NCI-H2171 (cell line): ENCODE measurements around the gene LRRTM4.
"Not testable (repeated sequence)": the region's sequence is repeated elsewhere in the genome, so short reads cannot be mapped to it uniquely, and the experiment has no call there.

Experiments
- DNase-seq: peaks from one replicate; lab custom pipeline; 2025; lab: John Stamatoyannopoulos, UW

LRRTM4 gene

DNA sequence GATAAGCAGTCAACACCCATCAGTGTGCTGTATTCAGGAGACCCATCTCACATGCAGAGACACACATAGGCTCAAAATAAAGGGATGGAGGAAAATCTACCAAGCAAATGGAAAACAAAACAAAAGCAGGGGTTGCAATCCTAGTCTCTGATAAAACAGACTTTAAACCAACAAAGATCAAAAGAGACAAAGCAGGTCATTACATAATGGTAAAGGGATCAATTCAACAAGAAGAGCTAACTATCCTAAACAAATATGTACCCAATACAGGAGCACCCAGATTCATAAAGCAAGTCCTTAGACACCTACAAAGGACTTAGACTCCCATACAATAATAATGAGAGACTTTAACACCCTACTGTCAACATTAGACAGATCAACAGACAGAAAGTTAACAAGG lies 358.2 kb downstream of the LRRTM4 start:
- not testable (repeated sequence) for DNase-seq

DNA sequence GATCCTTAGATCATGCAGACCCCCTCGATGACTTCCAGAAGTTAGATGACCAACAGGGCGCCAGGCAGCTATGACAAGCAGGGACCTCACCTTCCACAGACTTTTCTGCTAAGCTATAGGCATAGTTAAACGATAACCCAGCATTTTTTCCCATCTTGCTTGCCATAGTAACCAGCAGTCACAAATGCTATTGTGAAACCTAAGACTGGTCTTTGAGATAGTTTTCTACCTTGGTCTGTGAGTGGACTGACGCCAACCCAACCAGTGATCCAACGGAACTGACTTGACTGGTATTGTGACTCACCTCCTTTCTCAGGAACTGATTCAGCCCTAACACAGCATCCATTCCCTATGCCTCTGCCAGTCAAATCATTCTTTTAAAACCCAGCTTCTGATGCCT lies 361.2 kb downstream of the LRRTM4 start:
- no peak for DNase-seq

DNA sequence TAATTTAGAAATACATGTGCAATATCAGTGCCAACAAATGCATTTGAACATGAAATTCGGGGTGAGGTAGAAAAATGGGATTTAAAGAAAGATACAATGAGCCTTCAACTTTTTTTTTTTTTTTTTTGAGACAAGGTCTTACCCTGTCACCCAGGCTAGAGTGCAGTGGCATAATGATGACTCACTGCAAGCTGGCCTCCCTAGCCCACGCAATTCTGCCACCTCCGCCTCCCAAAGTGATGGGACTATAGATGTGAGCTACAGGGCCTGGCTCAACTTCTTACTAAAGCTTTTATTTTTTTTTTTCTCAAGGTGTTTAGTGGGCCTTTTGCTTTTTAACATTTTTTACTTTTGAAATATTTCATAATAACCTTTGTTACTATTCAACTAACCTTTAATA lies 365.6 kb downstream of the LRRTM4 start:
- no peak for DNase-seq

DNA sequence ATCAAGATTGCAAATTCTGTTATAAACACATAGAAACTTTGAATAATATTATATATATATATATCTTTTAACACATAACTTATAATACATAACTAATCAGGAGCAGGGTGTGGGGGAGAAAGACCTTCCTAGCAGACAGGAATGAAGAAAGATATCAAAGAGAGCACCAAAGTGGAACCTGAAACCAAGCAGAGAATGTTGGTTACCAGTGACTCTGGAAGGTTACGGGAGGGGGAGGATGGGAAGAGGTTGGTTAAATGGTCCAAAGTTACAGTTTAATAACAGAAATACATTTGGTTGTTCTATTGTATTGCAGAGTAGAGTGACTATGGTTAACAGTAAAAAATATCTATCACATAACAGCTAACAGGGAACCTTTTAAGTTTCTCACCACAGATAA lies 366.7 kb downstream of the LRRTM4 start:
- no peak for DNase-seq

DNA sequence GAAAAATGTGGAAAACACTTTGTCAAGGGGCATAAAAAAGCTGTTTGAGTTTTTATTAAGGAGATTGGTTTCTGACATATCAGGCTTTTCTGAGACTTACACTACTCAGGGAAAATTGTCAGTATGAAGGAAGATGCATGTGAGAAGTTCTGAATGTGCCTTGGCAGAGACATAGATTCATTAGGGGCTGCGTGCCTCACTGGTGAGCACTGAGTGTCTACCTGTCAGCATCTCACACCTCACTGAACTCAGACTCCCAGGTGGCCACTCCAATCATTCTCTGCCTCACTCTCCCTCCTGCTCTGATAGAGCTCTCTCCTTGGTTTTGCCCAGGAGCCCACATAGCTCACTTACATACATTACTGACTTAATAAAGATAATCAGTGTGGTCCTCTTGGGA lies 372.6 kb downstream of the LRRTM4 start:
- no peak for DNase-seq

DNA sequence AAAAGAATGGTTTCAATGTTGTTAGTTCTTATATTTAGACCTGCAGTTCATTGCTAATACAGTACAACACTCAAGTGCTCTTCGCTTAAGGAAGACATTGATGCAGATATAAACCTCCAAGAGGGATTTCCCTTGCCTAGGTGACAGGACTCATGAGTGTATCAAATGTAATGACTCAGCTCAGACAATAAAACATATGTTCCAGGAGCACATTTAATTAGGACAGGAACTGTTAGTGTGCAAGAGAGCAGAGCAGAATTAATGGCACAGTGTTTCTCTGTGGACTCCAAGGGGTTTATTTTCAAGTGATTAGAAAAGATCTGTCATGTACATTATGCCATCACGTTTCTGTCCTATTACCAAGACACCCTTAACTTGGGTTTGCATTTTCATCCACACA lies 375.0 kb downstream of the LRRTM4 start:
- no peak for DNase-seq

DNA sequence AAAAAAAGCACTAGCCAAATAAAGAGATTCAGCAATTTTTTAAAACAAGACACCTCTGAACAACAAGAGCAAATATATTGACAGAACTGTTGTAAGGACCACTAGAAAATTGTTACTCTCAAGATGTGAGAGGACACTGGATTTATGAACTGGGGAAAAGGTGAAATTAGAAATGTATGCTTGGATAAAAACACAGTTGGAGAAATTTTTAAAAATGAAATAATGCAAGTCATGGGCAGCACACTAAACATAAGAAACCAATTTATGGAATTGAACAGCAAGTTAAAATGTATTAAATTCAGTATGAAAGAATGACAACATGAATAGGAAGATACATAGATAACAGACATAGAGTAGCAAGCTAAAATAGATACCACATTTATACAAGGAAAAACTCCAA lies 377.4 kb downstream of the LRRTM4 start:
- no peak for DNase-seq

DNA sequence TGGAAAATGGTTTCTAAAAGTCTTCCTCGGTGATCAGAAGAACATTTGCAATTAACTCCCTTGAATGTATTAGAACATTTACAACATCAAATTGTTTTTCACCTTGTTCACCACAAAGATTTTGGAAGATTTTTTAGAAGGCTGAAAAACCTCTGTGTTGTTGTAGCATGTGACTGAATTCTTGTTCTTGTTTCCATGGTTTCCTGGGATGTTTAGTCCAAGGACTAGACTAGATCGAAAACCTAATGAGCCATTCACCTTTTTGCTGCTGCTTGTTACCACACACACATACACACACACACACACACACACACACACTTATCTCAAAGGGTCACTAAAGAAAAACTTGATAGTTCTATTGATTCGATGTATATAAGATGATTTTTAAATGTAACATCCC lies 380.0 kb downstream of the LRRTM4 start:
- no peak for DNase-seq

DNA sequence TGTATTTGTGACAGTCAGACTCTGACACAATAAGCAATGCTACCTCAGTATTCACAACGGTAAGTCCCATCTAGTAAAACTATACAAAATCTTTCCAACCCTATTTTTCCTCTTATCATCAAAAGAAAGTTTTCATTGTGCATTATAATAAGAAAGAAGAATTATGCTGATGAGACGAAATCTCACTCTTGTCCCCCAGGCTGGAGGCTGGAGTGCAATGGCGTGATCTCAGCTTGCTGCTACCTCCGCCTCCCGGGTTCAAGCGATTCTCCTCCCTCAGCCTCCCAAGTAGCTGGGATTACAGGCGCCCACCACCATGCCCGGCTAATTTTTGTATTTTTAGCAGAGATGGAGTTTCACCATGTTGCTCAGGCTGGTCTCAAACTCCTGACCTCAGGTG lies 393.7 kb downstream of the LRRTM4 start:
- DNase-seq, result not testable (repeated sequence)

DNA sequence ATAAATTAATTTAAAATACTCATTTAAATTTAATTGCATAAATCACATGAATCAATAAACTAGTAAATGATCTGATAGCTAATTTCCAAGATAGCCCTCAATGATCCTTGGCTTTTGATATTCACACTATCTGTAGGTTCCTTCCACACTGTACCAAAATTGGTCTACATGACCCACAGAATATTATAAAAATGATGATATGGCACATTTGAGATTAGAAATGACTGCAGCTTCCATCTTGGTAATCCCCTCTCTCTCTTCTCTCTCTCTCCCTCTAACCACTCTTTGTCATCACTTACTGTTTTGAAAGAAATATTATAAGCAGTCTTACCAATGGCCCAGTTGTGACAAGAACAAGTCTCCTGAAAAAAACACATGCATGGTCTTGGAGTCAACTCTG lies 394.8 kb downstream of the LRRTM4 start:
- DNase-seq, result no peak

DNA sequence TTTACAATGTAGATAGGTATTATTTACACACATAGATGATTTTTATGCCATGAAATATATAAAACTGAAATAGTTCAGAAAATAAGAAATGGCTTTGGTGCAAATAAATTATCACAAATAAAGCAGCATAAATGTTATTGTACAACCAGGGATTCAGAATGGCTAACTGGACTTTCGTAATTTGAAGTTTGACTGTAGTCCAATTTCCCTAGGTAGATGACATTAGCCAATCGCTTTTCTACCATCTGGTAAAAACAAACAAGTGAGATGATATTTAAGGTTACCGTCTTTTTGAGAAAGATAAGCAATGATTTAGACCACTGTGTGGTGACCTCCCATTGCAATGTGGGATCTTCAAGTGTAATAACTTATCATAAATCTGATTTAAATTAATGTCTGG lies 400.7 kb downstream of the LRRTM4 start:
- no peak for DNase-seq

DNA sequence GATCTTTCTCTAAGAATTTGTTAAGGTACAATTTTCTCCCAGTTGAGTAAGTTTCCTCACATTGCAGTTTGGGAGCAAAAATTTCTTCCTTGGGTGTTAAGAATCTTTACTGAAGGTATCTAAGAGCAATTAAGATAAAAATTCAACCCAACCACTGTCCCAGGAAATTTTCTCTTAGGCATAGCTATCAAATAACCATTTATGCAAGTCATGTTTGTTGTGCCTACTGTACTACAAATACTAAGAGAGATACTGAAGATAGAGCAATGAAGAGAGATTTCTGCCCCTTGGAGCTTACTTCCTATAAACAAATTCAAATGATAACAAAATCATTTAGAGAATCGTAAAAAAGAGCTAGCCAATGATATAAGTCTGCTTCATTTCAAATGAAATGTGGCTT lies 402.8 kb downstream of the LRRTM4 start:
- no peak for DNase-seq

DNA sequence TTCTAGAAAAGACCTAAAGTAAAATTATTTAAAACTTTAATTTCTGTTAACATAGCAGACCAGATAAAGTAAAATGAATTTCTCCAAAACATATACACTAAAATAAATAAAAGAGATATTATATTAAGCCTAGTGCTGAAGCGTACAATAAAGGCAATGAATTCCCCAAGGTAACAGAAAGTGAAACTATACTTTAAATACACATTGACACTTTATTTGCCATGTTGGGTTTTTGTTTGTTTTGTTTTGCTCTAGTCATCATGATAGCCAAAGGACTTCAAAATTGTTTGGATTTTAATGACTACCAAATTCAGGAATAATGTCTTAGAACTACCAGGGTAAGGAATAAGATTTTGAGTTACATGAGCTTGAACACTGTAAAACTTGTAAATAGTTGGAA lies 413.3 kb downstream of the LRRTM4 start:
- no peak for DNase-seq

DNA sequence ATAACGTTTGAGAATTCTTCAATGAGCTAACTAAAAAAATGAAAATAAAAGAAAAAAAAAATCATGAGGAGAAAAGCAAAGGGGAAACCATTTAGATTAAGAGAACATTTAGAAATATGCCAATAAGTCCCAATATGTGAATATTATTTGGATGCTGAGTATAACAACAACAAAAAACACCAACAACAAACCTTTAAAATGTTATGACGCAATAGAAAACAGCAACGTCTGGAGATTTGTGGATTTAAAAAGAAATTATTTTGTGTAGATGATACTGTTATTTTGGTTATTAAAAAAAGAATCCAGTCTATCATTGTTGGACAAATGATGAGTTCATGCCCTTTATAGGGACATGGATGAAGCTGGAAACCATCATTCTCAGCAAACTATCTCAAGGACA lies 417.2 kb downstream of the LRRTM4 start:
- no peak for DNase-seq

DNA sequence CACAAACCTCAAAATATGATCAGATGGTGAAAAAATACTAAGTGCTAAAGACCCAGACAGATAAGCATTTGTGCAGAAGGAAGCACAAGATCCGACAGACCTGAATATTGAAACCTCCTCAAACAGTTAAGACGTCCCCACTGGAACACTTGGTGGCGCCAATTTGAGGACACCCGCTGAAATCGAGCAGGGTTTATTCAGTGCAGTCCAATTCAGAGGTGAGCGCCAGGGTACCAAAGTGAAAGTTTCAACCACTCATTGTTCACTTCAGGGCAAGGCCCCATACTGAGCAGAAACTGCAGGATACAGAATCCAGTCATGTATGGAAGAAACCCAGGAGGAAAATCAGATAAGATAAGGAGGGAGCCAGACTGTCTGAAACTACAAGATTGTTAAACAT lies 417.6 kb downstream of the LRRTM4 start:
- no peak for DNase-seq

DNA sequence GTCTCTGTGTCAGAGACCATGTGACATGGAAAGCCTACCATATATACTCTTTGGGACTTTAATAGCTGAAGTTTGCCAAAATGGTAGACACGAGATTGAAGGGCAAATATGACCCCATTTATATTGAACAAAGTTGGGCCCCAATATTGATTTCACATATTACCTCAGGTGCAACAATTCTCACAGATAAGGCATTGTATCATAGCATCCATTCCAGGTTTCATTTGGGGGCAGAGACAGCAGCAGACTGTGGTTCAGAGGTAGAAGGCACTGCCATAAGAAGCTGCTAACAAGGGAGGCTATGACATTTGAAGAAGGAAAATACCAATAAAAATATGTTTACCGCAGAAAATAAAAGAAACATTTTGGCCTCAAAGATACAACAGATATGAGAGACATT lies 419.2 kb downstream of the LRRTM4 start:
- DNase-seq, result no peak

DNA sequence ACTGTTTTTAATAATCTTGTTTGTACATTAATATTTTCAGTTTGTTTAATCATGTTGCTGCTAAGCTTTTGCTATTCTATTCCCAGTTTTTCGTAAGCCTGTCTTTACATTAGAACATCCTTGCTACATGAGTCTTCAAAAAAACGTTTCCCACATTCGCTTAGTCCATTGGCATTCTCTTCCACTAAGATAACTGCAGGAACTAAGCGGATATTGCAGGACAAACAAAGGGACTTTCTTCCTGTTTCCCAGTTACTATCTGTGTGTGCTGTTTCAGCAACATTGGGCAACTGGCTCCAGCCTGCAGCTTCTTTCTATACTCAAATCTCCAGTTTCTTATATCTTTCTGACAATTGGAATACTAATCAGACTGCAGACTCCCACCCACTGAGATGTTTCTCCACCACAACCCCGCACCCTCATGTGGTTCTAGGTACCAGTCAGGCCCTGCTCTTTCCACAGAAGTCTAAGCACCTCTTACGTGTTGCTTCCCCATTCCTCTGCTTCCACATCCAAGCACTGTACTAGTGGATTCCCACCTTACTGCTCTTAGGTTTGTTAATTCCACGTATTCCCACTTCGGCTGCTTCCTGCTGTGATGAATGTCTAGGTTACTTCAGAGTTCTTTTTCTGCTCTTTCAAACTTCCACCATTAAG lies 420.3 kb downstream of the LRRTM4 start:
- no peak for DNase-seq

DNA sequence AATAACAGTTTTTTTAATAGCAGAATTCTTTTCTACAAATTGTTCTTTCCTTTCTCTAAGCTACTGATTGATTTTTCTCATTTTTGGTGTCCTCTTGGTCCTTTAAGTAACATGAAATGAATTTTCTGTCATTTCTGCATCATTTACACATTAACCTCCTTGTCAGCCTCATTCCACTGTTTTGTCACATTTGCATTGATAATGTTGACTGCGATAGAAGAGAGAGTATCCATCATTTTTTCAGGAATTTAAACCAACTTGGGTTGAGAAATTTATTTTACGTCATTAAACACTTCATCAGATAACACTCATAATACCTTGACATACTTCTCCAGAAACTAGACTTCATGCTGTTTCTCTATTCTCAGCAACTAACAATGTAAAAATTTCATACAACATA lies 422.2 kb downstream of the LRRTM4 start:
- DNase-seq, result no peak

DNA sequence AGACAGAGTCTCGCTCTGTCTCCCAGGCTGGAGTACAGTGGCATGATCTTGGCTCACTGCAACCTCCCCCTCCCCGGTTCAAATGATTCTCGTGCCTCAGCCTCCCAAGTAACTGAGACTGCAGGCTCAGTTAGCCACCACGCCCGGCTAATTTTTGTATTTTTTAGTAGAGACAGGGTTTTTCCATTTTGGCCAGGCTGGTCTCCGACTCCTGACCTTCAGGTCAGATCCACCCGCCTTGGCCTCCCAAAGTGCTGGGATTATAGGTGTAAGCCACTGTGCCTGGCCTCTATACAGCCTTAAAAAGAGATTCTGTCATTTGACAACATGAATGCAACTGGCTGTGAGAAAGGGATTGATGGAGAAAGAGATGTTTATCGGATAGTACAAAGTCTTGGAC lies 426.7 kb downstream of the LRRTM4 start:
- not testable (repeated sequence) for DNase-seq

DNA sequence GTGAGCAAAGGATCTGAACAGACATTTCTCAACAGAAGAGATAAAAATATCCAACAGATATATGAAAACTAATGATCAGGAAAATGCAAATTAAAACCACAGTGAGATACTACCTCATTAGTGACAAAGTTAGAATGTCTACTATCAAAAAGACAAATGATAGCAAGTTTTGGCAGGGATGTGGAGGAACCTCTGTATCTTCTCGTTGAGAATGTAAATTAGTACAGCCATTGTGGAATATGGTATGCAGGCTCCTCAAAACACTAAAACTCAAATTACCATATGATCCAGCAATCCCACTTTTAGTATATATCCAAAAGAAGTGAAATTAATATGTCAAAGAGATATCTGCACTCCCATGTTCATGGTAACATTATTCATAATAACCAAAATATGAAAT lies 427.1 kb downstream of the LRRTM4 start:
- DNase-seq, result no peak

DNA sequence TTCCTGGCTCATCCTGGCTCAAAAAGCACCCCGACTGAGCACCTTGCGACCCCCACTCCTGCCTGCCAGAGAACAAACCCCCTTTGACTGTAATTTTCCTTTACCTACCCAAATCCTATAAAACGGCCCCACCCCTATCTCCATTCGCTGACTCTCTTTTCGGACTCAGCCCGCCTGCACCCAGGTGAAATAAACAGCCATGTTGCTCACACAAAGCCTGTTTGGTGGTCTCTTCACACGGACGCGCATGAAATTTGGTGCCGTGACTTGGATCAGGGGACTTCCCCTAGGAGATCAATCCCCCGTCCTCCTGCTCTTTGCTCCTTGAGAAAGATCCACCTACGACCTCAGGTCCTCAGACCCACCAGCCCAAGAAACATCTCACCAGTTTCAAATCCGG lies 433.8 kb downstream of the LRRTM4 start:
- not testable (repeated sequence) for DNase-seq

DNA sequence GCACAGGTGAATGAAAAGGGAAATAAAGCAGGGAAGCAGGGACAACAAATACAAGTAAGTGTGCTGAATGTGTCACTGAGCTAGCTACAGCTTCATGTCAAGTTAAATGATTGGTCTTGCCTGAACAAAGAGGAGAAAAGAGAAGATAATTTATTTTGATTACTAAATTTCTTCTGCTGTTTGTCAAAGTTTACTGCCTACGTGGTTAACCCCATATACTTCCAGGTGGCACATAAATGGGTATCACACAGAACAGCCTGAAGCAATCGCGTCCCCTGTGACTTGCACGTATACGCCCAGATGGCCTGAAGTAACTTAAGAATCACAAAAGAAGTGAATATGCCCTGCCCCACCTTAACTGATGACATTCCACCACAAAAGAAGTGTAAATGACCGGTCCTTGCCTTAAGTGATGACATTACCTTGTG lies 434.2 kb downstream of the LRRTM4 start:
- DNase-seq, result no peak

DNA sequence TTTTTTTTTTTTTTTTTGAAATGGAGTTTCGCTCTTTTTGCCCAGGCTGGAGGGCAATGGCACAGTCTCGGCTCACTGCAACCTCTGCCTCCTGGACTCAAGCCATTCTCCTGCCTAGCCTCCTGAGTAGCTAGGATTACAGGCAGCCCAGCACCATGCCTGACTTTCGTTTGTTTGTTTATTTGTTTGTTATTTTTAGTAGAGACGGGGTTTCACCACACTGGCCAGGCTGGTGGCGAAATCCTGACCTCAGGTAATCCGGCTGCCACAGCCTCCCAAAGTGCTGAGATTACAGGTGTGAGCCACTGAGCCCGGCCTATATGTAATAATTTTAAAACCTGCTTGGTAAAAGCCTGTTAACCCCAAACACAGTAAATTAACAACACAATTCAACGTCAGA lies 435.7 kb downstream of the LRRTM4 start:
- no peak for DNase-seq

DNA sequence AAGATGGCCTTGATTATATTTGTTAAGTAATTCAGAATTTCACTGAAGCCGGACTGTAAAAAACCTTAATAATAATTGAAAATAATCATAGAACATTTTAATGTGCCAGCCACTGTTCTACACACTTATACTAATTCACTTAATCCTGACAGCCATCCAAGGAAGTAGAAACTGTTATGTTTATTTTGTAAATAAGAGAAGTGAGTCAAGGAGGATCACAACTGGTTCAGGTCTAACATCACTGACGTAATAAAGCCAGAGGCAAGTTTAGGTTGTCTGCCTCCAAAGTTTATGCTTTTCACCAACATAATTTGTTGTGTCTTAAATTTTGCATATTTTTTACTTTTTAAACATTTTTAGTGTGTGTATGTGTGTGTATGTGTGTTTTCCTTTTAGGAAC lies 436.1 kb downstream of the LRRTM4 start:
- no peak for DNase-seq

DNA sequence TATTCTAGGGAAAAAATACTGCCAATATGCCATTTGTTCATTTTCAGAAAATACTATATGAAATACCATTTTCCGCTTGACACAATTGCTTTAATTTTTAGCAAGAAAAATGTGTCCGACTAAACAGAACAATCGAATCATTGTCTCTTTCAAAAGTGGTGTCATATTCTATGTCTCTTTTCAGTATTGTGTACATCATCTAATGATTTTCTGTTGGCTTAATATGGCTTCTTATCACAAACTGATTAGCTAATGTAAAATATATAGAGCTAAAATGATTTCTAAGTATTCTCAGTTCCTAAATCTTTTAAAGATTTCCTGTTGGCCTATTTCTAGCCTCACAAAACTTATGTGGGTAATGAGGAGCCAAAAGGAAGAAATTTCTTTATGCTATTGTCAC lies 436.6 kb downstream of the LRRTM4 start:
- DNase-seq, result no peak
